Brain microvascular endothelial cell (primary cell): ENCODE data around the gene CD8A.

Experiments
- DNase-seq: peaks from one replicate; pipeline ENCODE4 v3.0.0-alpha.2; 2020
- H3K27ac ChIP-seq: fragments of 250-450 bp; sonication (Bioruptor Pico); 2 replicates; pipeline ENCODE4 v1.5.1; 2020; ENCODE audit warnings: mild to moderate bottlenecking, moderate library complexity
- H3K27me3 ChIP-seq: fragments of 250-450 bp; sonication (Bioruptor Pico); replicated peaks from 2 replicates; pipeline ENCODE4 v1.5.1; 2020; ENCODE audit warnings: mild to moderate bottlenecking
- H3K36me3 ChIP-seq: fragments of 250-450 bp; sonication (Bioruptor Pico); replicated peaks from 2 replicates; pipeline ENCODE4 v1.5.1; 2020; ENCODE audit warnings: mild to moderate bottlenecking
- H3K4me3 ChIP-seq: 2 replicates; pipeline ENCODE4 v1.5.1; 2011; ENCODE audit warnings: low read depth, mild to moderate bottlenecking, control low read depth, low read length, moderate library complexity
- in situ Hi-C: cut with HindIII; loops from 2 replicates; pipeline ENCODE4 v1.10.0; 2017; ENCODE audit warnings: low sequenced_read_pairs, low pct_ligation_motif_present
- TF ChIP-seq, protein P1 (sequence below): IDR thresholded peaks from 2 replicates; pipeline ENCODE4 v1.5.1; 2011; ENCODE audit warnings: low read depth, mild to moderate bottlenecking, moderate library complexity, low read length, control low read depth, inconsistent platforms; ENCODE audit errors: missing control alignments

CD8A gene

DNA sequence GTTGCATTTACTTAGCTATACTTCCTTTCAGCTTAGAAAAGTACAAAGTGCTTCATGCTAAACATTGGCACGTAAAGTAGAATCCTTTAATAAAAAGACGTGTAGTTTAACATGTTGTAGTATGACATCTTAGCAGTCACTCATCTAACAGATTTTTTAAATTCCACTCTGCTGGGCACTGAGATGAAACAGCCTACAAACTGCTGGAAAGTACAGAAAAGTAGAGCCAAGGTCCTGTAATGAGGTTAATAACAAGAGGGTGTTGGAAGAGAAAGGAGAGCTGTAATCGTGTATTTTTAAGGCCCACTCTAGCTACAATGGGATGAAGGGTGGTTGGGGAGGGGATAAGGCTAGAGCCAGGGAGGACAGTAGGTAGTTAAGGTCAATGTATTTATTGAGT is 10.7 kb downstream of the CD8A start:
- in situ Hi-C loops: no loop called here
- Histone ChIP-seq H3K27me3 (no peaks in the 10 kb centered on the region), H3K36me3 (no peaks in the 10 kb centered on the region), H3K27ac (no peak overlapping the region), H3K4me3 (no peak overlapping the region)
- DNase-seq: no peak
- TF ChIP-seq, protein P1, sequence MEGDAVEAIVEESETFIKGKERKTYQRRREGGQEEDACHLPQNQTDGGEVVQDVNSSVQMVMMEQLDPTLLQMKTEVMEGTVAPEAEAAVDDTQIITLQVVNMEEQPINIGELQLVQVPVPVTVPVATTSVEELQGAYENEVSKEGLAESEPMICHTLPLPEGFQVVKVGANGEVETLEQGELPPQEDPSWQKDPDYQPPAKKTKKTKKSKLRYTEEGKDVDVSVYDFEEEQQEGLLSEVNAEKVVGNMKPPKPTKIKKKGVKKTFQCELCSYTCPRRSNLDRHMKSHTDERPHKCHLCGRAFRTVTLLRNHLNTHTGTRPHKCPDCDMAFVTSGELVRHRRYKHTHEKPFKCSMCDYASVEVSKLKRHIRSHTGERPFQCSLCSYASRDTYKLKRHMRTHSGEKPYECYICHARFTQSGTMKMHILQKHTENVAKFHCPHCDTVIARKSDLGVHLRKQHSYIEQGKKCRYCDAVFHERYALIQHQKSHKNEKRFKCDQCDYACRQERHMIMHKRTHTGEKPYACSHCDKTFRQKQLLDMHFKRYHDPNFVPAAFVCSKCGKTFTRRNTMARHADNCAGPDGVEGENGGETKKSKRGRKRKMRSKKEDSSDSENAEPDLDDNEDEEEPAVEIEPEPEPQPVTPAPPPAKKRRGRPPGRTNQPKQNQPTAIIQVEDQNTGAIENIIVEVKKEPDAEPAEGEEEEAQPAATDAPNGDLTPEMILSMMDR: no peak

DNA sequence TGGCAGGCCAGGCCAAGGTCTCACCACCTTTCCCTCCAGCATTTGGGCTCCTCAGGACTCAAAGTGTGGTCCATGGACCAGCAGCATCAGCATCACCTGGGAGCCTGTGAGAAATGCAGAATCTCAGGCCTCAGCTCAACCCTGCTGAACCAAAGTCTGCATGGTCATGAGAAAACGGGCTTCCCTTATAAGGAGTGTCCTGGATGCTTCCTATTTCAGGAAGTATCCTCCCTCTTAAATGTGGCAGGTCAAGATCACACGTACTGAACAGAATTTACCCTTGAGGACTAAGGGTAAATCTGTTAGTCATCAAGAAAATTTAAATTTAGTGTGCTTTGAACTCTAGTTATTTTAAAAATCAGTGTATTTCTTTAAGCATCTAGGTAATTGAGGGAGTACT is 11.8 kb downstream of the CD8A start:
- Histone ChIP-seq H3K36me3 (no peaks in the 10 kb centered on the region), H3K4me3 (no peak overlapping the region), H3K27ac (no peak overlapping the region), H3K27me3 (no peaks in the 10 kb centered on the region)
- in situ Hi-C loops: no loop called here
- DNase-seq: no peak
- TF ChIP-seq, protein P1: no peak

DNA sequence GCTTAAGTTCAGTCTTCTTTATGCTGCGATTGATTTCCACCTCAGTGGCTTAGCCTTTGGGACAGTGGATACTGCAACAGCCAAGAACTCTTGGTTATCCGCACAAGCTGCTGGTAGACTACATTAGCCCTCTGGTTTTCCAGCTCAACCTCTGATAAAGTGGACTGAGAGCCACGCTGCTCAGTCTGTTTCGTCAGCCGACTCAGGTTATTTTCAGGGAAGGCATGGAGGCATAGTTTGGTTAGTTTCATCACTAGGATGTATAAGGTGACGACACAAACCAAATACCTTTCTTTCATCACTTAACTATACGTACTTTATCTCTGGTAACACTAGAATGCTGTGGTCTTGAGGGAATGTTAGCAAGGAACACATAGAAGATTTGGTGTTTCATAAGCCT is 14.2 kb downstream of the CD8A start:
- H3K36me3 ChIP-seq: no peaks in the 10 kb centered on the region

DNA sequence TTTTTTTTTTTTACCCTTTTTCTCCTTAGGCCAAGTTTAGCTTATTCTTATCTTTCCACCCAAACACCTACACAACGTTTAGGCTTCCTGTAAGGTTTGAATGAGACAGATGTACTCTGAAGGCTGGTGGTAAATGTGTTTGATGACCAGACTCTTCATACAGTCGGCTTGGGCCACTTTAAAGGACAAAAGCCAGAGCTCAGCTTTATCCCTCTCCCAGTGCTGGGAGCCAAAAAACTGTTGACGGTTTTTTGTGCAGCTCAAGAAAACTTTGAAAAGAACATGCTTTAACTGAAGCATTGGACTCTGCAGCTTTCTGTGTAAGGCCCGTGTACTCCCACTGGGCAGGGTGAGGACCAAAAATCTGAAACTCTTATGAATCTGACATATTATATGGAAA is 15.4 kb downstream of the CD8A start:
- H3K36me3 ChIP-seq: peaks cover 6% of the 10 kb centered on the region

More for the DNA sequence above, 14.2 kb downstream of the CD8A start:
- Histone ChIP-seq H3K27me3 (no peaks in the 10 kb centered on the region), H3K27ac (no peak overlapping the region), H3K4me3 (no peak overlapping the region)
- in situ Hi-C loops: no loop called here
- TF ChIP-seq, protein P1: no peak
- no peak for DNase-seq

DNA sequence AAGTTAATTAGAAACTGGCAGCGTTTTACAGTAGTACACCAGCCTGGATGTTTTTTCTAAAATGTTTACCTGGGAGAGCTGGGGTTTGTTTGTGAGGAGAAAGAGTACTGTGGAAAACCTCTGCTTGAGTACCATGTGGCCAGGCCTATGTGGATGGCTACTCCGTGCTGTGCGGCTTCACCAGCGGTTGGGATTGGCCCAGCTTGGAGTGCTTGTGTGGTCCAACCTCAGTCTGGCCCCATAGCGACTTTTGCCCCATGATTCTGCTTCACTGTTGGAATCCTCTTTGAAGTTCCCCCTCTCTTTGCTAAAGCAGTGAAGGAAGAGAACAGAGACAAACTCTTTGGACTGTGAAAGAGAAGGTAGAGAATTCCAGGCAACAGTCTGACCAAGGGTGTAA is 15.9 kb downstream of the CD8A start:
- TF ChIP-seq, protein P1: no peak
- Histone ChIP-seq H3K27ac (no peak overlapping the region), H3K36me3 (peaks cover 8% of the 10 kb centered on the region), H3K27me3 (no peaks in the 10 kb centered on the region), H3K4me3 (no peak overlapping the region)
- DNase-seq: no peak
- in situ Hi-C loops: no loop called here

More for the DNA sequence above, 15.4 kb downstream of the CD8A start:
- Histone ChIP-seq H3K4me3 (no peak overlapping the region), H3K27ac (no peak overlapping the region), H3K27me3 (no peaks in the 10 kb centered on the region)
- DNase-seq: no peak
- in situ Hi-C loops: no loop called here
- TF ChIP-seq, protein P1: no peak

DNA sequence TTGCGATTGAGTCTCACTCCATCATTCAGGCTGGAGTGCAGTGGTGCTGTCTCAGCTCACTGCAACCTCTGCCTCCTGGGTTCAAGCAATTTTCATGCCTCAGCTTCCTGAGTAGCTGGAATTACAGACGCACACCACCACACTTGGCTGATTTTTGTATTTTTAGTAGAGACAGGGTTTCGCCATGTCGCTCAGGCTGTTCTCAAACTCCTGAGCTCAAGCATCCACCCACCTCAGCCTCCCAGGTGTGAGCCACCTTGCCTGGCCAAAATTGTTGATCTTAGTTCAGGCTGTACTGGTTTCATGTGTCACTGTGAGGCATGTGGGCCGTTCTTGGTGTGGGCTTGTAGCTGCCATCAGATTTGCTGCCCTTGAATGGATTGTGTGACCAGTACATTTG is 18.1 kb downstream of the CD8A start:
- H3K36me3 ChIP-seq: peaks cover 8% of the 10 kb centered on the region
- TF ChIP-seq, protein P1: no peak

More for the DNA sequence above, 18.1 kb downstream of the CD8A start:
- Histone ChIP-seq H3K27me3 (no peaks in the 10 kb centered on the region), H3K4me3 (no peak overlapping the region), H3K27ac (no peak overlapping the region)
- no peak for DNase-seq
- in situ Hi-C loops: no loop called here
